ENCODE data around the gene SVOP.
"Not testable (repeated sequence)": the region's sequence is repeated elsewhere in the genome, so short reads cannot be mapped to it uniquely, and the experiment has no call there.

The SVOP gene, protein sequence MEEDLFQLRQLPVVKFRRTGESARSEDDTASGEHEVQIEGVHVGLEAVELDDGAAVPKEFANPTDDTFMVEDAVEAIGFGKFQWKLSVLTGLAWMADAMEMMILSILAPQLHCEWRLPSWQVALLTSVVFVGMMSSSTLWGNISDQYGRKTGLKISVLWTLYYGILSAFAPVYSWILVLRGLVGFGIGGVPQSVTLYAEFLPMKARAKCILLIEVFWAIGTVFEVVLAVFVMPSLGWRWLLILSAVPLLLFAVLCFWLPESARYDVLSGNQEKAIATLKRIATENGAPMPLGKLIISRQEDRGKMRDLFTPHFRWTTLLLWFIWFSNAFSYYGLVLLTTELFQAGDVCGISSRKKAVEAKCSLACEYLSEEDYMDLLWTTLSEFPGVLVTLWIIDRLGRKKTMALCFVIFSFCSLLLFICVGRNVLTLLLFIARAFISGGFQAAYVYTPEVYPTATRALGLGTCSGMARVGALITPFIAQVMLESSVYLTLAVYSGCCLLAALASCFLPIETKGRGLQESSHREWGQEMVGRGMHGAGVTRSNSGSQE

DNA sequence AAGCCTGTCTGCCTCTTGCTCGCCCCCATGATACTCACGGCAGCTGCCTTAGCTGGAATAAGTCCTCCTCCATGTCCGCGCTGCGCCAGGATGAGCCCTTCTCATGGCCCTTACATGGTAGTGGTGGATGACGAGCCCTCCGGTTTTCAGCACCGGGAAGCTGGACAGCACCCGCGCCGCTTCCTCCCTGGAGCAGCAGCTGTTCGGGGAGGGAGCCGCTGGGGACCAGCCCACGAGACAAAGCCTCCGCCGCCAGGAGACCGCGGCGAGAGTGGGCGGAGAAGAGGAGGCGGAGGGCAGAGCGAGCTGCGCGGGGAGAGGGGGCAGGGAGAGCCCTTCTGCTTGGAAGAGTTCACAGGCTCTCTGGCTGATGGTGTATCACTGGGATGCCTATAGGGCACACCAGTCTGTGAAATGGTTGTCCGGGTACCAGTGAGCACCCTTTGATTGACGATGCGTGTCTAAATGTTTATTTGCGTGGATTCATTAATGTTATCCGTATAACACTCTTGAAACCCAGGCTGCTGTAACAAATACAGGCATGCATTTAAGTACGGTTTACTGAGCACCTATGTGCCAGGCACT is at the start of gene SVOP:
TSS of gene SVOP (minus strand) at position 273 of the 585 bp plus-strand sequence. CDS start at position 73, 200 bp downstream.
- peak; percentile 40 for DNase-seq (ENCODE audit: low read depth)

DNA sequence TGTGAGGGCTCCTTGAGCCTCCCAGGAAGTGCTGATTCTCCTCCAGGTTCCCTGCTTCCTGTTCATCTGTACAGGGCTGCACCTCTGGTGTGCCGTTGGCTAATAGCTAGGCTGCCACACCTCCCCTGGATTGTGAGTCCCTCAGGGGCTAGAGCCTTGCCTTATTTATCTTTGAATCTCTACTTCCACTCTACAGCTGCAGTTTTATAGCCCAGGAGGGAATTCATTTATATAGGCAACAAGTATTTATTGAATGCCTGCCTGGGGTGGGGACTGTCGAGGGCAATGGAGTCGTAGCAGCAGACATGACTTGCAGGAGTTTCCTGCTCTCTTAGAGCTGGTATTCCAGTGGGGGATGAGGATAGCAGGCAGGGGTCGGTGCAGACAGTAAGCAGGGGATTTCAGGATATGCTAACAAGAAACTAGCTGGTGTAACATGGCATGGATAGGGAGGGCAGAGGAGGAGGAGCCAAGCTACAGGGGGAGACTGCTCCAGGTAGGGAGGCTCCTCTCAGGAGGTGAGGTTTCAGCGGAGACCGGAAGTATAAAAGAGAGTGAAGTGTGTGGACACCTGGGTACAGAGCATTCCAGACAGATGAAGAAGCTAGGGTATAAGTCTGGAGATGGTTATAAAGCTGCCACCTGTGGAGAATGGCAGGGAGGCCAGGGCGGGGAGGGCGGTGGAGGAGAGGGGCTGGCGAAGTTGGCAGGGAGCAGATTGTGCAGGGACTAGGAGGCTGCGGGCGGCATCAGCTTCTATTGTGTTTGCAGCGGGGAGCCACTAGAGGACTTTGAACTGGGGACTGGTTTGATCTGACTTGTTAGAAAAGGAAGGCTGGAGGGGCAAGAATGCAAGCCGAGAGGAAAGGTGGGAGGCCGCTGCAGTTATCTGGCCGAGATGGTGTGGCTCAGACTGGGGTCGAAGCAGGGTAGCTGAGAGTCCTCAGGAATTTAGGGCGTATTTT is 48.7 kb upstream of the SVOP start:
- DNase-seq (ENCODE audit: low read depth) = no peak

DNA sequence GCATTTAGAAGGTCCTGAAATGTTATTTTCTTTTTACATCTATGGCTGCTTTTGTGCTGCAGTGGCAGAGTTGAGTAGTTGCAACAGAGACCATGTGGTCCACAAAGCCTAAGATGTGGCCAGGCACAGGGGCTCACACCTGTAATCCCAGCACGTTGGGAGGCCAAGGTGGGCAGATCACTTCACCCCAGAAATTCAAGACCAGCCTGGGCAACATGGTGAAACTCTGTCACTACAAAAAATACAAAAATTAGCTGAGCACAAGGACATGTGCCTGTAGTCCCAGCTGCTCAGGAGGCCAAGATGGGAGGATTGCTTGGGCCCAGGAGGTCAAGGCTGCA is 45.0 kb upstream of the SVOP start:
- DNase-seq (ENCODE audit: low read depth) = no peak

- no peak for DNase-seq (ENCODE audit: low read depth)
These were observed 44.4 kb upstream of the SVOP start for GRCh38 chr12:109065154-109065852.

DNA sequence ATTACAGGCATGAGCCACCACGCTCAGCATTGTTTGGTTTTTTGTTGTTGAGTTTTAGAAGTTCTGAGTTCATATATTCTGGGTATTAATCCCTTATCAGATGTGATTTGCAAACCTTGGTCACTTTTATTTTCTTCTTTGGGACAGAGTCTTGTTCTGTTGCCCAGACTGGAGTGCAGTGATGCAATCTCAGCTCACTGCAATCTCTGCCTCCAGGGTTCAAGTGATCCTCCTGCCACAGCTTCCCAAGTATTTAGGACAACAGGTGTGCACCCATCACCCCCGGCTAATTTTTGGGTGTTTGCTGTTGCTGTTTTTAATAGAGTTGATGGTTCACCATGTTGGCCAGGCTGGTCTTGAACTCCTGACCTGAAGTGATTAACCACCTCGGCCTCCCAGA is 43.3 kb upstream of the SVOP start:
- no peak for DNase-seq (ENCODE audit: low read depth)

- DNase-seq (ENCODE audit: low read depth) = no peak
These were observed 37.9 kb upstream of the SVOP start for GRCh38 chr12:109058773-109059172.

GRCh38 chr12:109057376-109057775 is 36.5 kb upstream of the SVOP start:
- no peak for DNase-seq (ENCODE audit: low read depth)

DNA sequence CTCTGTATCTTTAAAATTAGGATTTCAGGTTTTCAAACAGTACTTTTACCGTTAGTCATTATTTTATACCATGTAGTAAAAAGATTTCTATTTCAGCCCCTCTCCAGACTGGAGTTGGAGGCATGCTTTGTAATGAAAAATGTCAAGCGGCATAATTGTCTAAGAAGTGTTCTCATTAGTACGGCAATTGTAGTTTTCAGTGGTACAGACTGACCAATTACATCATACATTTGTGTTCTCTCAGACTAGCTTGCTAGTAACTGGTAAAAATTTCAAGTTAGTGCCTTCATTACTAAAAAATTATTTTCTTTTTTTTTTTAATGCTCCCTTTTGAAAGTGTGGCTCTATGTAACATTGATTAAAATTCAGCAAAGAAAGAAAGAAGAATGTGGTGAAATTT is 36.0 kb upstream of the SVOP start:
- no peak for DNase-seq (ENCODE audit: low read depth)

DNA sequence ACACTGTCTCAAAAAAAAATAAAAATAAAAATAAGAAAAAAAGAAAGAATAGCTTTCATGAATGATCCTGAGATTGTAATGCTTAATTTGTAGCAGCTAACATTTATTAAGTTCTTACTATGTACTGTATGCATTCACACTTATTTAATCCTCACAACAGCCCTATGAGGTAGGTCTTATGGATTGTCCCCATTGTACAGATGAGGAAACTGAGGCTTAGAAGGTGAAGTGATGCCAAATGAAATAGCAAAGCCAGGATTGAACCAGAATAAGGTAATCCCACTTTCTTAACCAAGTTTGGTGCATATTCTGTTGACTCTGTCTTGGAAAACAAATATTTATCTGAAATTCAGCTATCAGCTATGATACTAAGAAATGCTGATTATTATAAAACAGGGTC is 33.7 kb upstream of the SVOP start:
- no peak for DNase-seq (ENCODE audit: low read depth)

- not testable (repeated sequence) for DNase-seq (ENCODE audit: low read depth)
These were observed 33.3 kb upstream of the SVOP start for GRCh38 chr12:109054124-109054513.

- DNase-seq (ENCODE audit: low read depth) = no peak
These were observed 32.7 kb upstream of the SVOP start for GRCh38 chr12:109053382-109054123.

DNA sequence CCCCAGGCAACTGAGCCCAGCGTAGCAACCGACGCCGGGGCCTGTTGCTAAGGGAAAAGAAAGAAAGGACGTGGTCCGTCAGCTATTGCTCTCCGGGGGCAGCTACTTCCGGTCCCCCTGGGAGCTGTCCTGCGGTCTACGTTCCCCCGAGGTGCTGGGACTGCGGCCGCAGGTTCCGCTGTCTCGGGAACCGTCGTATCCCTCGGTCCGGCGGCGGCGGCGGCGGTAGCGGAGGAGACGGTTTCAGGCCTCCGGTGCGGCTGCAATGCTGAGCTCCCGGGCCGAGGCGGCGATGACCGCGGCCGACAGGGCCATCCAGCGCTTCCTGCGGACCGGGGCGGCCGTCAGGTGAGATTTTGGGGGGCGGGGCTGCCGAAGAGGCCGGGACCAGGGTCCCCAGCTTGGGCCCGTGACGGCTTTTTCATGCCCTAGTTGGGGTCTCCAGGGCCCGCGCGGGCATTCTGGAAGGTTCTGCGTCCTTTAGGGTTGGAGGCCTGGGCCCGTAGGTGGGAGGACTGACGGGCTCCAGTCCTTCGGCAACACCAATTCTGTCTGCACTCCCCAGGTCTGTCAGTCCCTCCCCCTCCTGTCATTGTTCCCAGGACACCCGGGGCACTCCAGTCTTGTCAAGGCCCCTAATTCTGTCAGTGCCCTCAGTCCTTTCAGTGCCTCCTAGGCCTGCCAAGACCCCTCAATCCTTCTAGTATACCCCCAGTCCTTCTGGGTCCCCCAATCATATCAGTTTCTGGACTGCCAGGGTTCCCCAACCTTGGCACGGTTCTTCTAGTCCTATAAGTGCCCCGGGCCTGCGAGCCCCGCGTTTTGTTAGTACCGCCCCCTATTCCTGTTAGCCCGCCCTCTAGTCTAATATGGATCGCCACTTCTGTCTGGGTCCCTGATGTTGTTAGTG is 31.8 kb upstream of the SVOP start, which contains the start of gene USP30:
TSS of gene USP30 (plus strand) at position 163 of the 910 bp plus-strand sequence. CDS start at position 266, 103 bp downstream.
- peak; percentile 62 for DNase-seq (ENCODE audit: low read depth)

DNA sequence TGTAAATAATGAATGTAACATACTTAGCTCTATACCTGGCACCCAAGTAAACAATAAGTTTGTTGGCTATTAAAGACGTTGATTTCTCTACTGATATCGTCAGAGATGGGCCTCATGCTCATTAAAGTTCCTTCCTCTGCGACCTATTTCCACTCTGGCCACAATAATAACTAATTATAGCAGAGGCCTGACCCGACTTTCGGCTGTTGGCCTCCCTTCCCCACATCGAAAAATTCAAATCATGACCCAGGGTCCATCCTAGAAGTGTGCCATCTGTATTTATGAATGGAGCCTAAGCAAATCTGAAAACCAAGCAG is 31.2 kb upstream of the SVOP start:
- DNase-seq (ENCODE audit: low read depth) = no peak

DNA sequence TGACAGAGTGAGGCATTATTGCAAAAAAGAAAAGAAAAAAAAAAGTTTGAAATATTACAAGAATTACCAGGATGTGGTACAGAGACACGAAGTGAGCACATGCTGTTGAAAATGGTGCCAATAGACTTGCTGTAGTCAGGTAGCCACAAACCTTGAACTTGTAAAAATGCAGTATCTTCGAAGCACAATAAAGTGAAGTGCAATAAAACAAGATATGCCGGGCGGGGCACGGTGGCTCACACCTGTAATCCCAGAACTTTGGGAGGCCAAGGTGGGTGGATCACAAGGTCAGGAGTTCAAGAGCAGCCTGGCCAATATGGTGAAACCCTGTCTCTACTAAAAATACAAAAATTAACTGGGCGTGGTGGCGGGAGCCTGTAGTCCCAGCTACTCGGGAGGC is 28.9 kb upstream of the SVOP start:
- not testable (repeated sequence) for DNase-seq (ENCODE audit: low read depth)

- not testable (repeated sequence) for DNase-seq (ENCODE audit: low read depth)
These were observed 27.8 kb upstream of the SVOP start for GRCh38 chr12:109048706-109049105.

GRCh38 chr12:109047081-109047805 is 26.4 kb upstream of the SVOP start:
- DNase-seq (ENCODE audit: low read depth) = no peak

GRCh38 chr12:109044241-109044640 is 23.4 kb upstream of the SVOP start:
- no peak for DNase-seq (ENCODE audit: low read depth)

- no peak for DNase-seq (ENCODE audit: low read depth)
These were observed 16.1 kb upstream of the SVOP start for GRCh38 chr12:109036975-109037374.
